GM13976 (cell line): Measurements from ENCODE around the gene MICU1.

ENCODE experiments used
- DNase-seq: peaks from one replicate; pipeline ENCODE4 v3.0.0; 2012; ENCODE audit warnings: low spot score
- in situ Hi-C: fragments of 300-500 bp; cut with MboI; formaldehyde crosslinking; loops from one replicate; pipeline ENCODE4 v1.12.0; 2022; ENCODE audit warnings: low sequenced_read_pairs, mixed read lengths, inconsistent platforms; ENCODE audit not compliant: unreplicated experiment
- TF ChIP-seq, protein P1 (sequence below): IDR thresholded peaks from 2 replicates; pipeline ENCODE4 v1.5.1; 2012; ENCODE audit warnings: borderline replicate concordance, mild to moderate bottlenecking; ENCODE audit not compliant: insufficient read depth; ENCODE audit errors: extremely low read depth, missing control alignments, control extremely low read depth

The MICU1 gene

GRCh38 chr10:72344932-72345331 lies 280.9 kb downstream of the MICU1 start:
- TF ChIP-seq, protein P1, sequence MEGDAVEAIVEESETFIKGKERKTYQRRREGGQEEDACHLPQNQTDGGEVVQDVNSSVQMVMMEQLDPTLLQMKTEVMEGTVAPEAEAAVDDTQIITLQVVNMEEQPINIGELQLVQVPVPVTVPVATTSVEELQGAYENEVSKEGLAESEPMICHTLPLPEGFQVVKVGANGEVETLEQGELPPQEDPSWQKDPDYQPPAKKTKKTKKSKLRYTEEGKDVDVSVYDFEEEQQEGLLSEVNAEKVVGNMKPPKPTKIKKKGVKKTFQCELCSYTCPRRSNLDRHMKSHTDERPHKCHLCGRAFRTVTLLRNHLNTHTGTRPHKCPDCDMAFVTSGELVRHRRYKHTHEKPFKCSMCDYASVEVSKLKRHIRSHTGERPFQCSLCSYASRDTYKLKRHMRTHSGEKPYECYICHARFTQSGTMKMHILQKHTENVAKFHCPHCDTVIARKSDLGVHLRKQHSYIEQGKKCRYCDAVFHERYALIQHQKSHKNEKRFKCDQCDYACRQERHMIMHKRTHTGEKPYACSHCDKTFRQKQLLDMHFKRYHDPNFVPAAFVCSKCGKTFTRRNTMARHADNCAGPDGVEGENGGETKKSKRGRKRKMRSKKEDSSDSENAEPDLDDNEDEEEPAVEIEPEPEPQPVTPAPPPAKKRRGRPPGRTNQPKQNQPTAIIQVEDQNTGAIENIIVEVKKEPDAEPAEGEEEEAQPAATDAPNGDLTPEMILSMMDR: no peak
- DNase-seq: peak; percentile 74
- in situ Hi-C loops: no loop called here

DNA sequence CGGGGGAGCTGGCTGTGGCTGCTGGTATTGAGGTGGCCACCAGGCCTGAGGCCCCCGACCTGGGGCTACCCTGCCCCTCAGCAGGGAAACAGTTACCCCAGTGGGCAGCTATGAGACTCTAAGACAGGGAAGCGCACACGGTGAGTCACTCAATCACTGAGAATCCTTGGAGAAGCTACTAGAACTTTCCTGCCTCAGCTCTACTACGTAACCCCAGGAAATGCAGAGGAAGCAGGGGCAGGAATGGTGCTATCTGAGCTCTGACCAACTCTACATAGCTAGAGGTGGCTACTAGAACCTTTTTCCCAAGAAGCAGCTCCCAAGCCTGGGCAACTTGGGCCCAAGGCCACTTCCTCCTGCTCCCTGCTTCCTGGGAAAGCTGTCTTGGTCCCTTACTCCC lies 283.0 kb downstream of the MICU1 start:
- no peak for DNase-seq
- in situ Hi-C loops: no loop called here
- TF ChIP-seq, protein P1: no peak

GRCh38 chr10:72340510-72341261 lies 285.2 kb downstream of the MICU1 start:
- TF ChIP-seq, protein P1: peak; percentile 92
- peak; percentile 84 for DNase-seq
- in situ Hi-C loops: no loop called here

GRCh38 chr10:72338180-72338579 lies 287.7 kb downstream of the MICU1 start:
- no peak for DNase-seq
- TF ChIP-seq, protein P1: no peak
- in situ Hi-C loops: loop anchor here (10.0 kb wide), 4 partner anchors 63 to 283 kb away; partner anchors contain the start of gene DDIT4

DNA sequence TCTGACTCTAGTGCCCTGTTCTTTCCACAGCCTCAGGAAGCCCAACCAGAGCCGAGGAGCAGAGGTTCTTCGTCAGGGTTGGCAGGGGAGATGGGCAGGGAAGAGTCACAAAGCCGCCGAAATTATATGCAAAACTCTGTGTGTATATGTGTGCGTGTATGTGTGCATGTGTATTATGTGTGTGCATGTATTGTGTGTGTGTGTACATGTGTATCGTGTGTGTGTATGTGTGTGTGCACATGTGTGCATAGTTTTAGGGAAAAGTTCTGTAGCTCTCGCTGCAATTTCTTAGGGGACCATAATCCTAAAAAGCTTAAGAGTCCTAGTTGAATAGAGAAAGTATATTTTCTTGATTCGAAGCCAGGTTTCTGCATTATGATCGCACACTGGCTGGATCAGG lies 288.2 kb downstream of the MICU1 start:
- in situ Hi-C loops: loop anchor here (10.0 kb wide), 4 partner anchors 63 to 283 kb away; partner anchors contain the start of gene DDIT4
- TF ChIP-seq, protein P1: no peak
- no peak for DNase-seq

- TF ChIP-seq, protein P1: peak; percentile 82
- in situ Hi-C loops: loop anchor here (10.0 kb wide), 4 partner anchors 62 to 282 kb away; partner anchors contain the start of gene DDIT4
- peak; percentile 68 for DNase-seq
These were observed 288.7 kb downstream of the MICU1 start for GRCh38 chr10:72337039-72337629.
